Spinal cord (tissue), 10 donors: ENCODE results near the gene RREB1. TPM values are rescaled to one million over a fixed set of nuclear protein-coding genes. Genes with fewer than 3 reads are reported as not detected.

Experiments used
- DNase-seq, 6 donors: peaks; one replicate each; pipeline versions ENCODE4 v3.0.0 to v3.0.0-alpha.2; 2013 to 2015; ENCODE audit warnings: low spot score in 6 of 6, low read depth in 4 of 6
- H3K27ac ChIP-seq: one replicate; pipeline ENCODE4 v1.5.1; 2013; ENCODE audit warnings: low read depth, low read length, control low read depth
- H3K27me3 ChIP-seq: one replicate; pipeline ENCODE4 v1.6.1; 2013; ENCODE audit warnings: low read length; ENCODE audit not compliant: control insufficient read depth, insufficient read depth
- H3K36me3 ChIP-seq: one replicate; pipeline ENCODE4 v1.6.1; 2013; ENCODE audit warnings: low read length; ENCODE audit not compliant: control insufficient read depth, insufficient read depth
- H3K4me1 ChIP-seq: one replicate; pipeline ENCODE4 v1.6.1; 2013; ENCODE audit warnings: low read length; ENCODE audit not compliant: control insufficient read depth, insufficient read depth
- H3K4me3 ChIP-seq: one replicate; pipeline ENCODE4 v1.5.1; 2013; ENCODE audit warnings: low read depth, low read length, control low read depth
- H3K9me3 ChIP-seq: one replicate; pipeline ENCODE4 v1.6.1; 2013; ENCODE audit warnings: low read length; ENCODE audit not compliant: control insufficient read depth, insufficient read depth
- WGBS: methylation state at CpG from one replicate; pipeline ENCODE4 v1.1.5; 2013; ENCODE audit warnings: missing lambda C conversion rate; ENCODE audit not compliant: insufficient coverage; 5-methylcytosine and 5-hydroxymethylcytosine counted together
- polyA plus RNA-seq, 2 donors: library from polyadenylated mRNA; unstranded; fragments of 120-200 nt; gene quantifications; one replicate each; pipeline ENCODE4 v1.2.1, GENCODE V29; 2013; ENCODE audit not compliant: insufficient read length in 2 of 2
- total RNA-seq, 2 donors: library from RNA; depleted of rRNA in 1 of 2; stranded (reverse); fragments of 120-200 nt in 1 of 2; fragments of >200 nt in 1 of 2; gene quantifications; one replicate each; pipeline versions ENCODE4 v1.2.3 to v1.2.4, GENCODE V29; 2013 to 2014
- donor health status: healthy.

Gene RREB1
- total and polyA plus RNA-seq, 4 donors = 7.2 to 16.4 (median 10.3) TPM

GRCh38 chr6:7171119-7171518, 63.4 kb downstream of the RREB1 start:
- H3K4me3 ChIP-seq = no peak overlapping the region
- DNase-seq = no peak
- no peaks in the 10 kb centered on the region for H3K9me3 ChIP-seq
- no peaks in the 10 kb centered on the region for H3K36me3 ChIP-seq
- H3K4me1 ChIP-seq = peaks cover 21% of the 10 kb centered on the region
- no peak overlapping the region for H3K27ac ChIP-seq
- 90% methylated on average over 7 of the region's 10 CpGs for WGBS
- no peaks in the 10 kb centered on the region for H3K27me3 ChIP-seq

DNA sequence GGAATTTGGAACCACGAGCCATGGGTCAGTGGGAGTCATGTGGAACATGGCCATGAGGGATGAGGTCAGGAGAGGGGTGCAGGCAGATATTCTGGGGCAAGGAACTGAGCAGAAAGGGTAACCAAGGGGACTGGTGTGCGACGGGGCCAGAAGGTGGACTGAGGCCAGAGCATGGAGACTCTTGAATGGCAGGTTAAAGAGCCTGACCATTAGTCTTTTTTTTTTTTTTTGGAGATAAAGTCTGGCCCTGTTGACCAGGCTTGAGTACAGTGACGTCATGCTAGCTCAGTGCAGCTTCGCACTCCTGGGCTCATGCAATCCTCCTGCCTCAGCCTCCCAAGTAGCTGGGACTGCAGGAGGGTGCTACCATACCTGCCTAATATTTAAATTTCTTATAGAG, 64.0 kb downstream of the RREB1 start:
- Histone ChIP-seq H3K36me3 (no peaks in the 10 kb centered on the region), H3K4me1 (peaks cover 28% of the 10 kb centered on the region), H3K27me3 (no peaks in the 10 kb centered on the region), H3K9me3 (no peaks in the 10 kb centered on the region), H3K4me3 (no peak overlapping the region), H3K27ac (no peak overlapping the region)
- 87% methylated on average over 3 of the region's 5 CpGs for WGBS
- no peak for DNase-seq

- no peak overlapping the region for H3K27ac ChIP-seq
- peaks cover 28% of the 10 kb centered on the region for H3K4me1 ChIP-seq
- no peaks in the 10 kb centered on the region for H3K36me3 ChIP-seq
- H3K4me3 ChIP-seq = no peak overlapping the region
- H3K27me3 ChIP-seq = no peaks in the 10 kb centered on the region
- H3K9me3 ChIP-seq = no peaks in the 10 kb centered on the region
- no peak for DNase-seq
- 70% methylated on average over 2 of the region's 7 CpGs for WGBS
Observed at GRCh38 chr6:7172649-7173048, 64.9 kb downstream of the RREB1 start.

GRCh38 chr6:7173843-7174503, 66.2 kb downstream of the RREB1 start:
- H3K36me3 ChIP-seq = peaks cover 2% of the 10 kb centered on the region
- H3K27me3 ChIP-seq = no peaks in the 10 kb centered on the region
- WGBS = 57% methylated on average over 5 of the region's 9 CpGs
- H3K27ac ChIP-seq = no peak overlapping the region
- H3K4me3 ChIP-seq = no peak overlapping the region
- DNase-seq = no peak
- no peaks in the 10 kb centered on the region for H3K9me3 ChIP-seq
- H3K4me1 ChIP-seq = peaks cover 28% of the 10 kb centered on the region

- H3K9me3 ChIP-seq = no peaks in the 10 kb centered on the region
- no peak for DNase-seq
- peaks cover 19% of the 10 kb centered on the region for H3K4me1 ChIP-seq
- H3K4me3 ChIP-seq = no peak overlapping the region
- peaks cover 2% of the 10 kb centered on the region for H3K36me3 ChIP-seq
- WGBS = 66% methylated on average over 4 of the region's 5 CpGs
- no peaks in the 10 kb centered on the region for H3K27me3 ChIP-seq
- H3K27ac ChIP-seq = no peak overlapping the region
Observed at GRCh38 chr6:7175462-7175861, 67.7 kb downstream of the RREB1 start.

GRCh38 chr6:7176208-7176607, 68.4 kb downstream of the RREB1 start:
- H3K4me3 ChIP-seq = no peak overlapping the region
- H3K4me1 ChIP-seq = peaks cover 19% of the 10 kb centered on the region
- H3K27ac ChIP-seq = no peak overlapping the region
- no peaks in the 10 kb centered on the region for H3K9me3 ChIP-seq
- peak in 3 of 6 donors; percentile 26 to 67 (median 49) for DNase-seq
- peaks cover 2% of the 10 kb centered on the region for H3K36me3 ChIP-seq
- 35% methylated on average over 2 of the region's 5 CpGs for WGBS
- H3K27me3 ChIP-seq = no peaks in the 10 kb centered on the region

- Histone ChIP-seq H3K27me3 (no peaks in the 10 kb centered on the region), H3K36me3 (peaks cover 2% of the 10 kb centered on the region), H3K4me1 (peaks cover 17% of the 10 kb centered on the region), H3K9me3 (no peaks in the 10 kb centered on the region), H3K27ac (no peak overlapping the region), H3K4me3 (no peak overlapping the region)
- WGBS = 100% methylated on average over 1 of the region's 4 CpGs
- no peak for DNase-seq
Observed at GRCh38 chr6:7178280-7178679, 70.5 kb downstream of the RREB1 start.

DNA sequence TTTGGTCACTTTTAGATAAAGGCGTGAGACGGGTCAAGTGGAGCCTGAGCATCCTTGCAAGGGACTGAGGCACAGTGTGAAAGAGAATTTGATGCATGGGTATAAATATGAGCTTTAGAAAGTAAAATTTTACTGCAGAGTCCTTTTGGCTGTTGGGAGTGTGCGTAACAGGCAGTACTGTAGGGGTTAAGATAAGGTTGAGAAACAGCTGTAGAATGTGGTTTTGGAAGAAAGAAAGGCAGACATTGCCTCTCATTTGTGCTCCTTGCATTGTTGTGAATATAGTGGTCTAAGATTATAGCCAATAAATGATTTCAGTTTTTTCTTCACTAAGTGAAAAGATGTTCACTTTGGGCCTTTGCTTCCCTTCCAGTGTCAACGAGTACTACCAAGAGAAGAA, 73.0 kb downstream of the RREB1 start:
- no peak for DNase-seq
- no peaks in the 10 kb centered on the region for H3K9me3 ChIP-seq
- H3K27me3 ChIP-seq = no peaks in the 10 kb centered on the region
- no peak overlapping the region for H3K27ac ChIP-seq
- no peak overlapping the region for H3K4me3 ChIP-seq
- peaks cover 2% of the 10 kb centered on the region for H3K36me3 ChIP-seq
- WGBS = 97% methylated on average over 3 of the region's 4 CpGs
- H3K4me1 ChIP-seq = peaks cover 10% of the 10 kb centered on the region

- no peaks in the 10 kb centered on the region for H3K36me3 ChIP-seq
- no CpG with 5 or more reads among the region's 3 CpGs for WGBS
- no peak overlapping the region for H3K4me3 ChIP-seq
- no peaks in the 10 kb centered on the region for H3K27me3 ChIP-seq
- H3K27ac ChIP-seq = no peak overlapping the region
- DNase-seq = no peak
- H3K4me1 ChIP-seq = no peaks in the 10 kb centered on the region
- no peaks in the 10 kb centered on the region for H3K9me3 ChIP-seq
Observed at GRCh38 chr6:7183707-7184106, 75.9 kb downstream of the RREB1 start.

DNA sequence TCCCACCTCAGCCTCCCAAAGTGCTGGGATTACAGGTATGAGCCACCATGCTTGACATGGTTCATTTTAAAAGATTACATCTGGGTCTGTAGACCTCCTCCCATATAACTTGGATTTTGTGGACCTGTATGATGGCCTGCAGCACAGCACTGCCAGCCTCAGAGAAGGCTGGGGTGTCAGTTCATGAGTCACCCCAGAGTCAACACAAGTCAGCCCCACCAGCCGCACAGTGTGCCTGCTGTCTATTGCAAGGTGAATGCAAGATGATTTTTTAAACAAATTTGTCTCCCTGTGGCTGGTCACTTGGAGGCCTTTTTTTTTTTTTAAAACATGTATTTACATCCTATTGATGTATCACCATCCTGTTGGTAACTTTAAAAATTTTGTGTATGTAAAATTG, 76.7 kb downstream of the RREB1 start:
- Histone ChIP-seq H3K9me3 (no peaks in the 10 kb centered on the region), H3K27me3 (no peaks in the 10 kb centered on the region), H3K4me1 (no peaks in the 10 kb centered on the region), H3K36me3 (peaks cover 4% of the 10 kb centered on the region), H3K4me3 (no peak overlapping the region), H3K27ac (no peak overlapping the region)
- no CpG with 5 or more reads among the region's 1 CpG for WGBS
- DNase-seq = no peak
